EH (cell line): ENCODE data around the gene TDRD1.
A peak's percentile ranks its signal among the peaks of the same experiment; 100 is the strongest.

Source experiments
- DNase-seq: peaks from one replicate; pipeline ENCODE4 v3.0.0-alpha.2; 2015; ENCODE audit warnings: low read depth

Gene TDRD1

GRCh38 chr10:114266521-114266920 is 87.4 kb downstream of the TDRD1 start:
- no peak for DNase-seq

GRCh38 chr10:114271075-114271778 is 92.1 kb downstream of the TDRD1 start:
- no peak for DNase-seq

GRCh38 chr10:114271779-114272167 is 92.6 kb downstream of the TDRD1 start:
- DNase-seq = peak; percentile 96

- no peak for DNase-seq
Measured at GRCh38 chr10:114272696-114273095, 93.5 kb downstream of the TDRD1 start.

GRCh38 chr10:114273910-114274309 is 94.8 kb downstream of the TDRD1 start:
- DNase-seq = no peak

GRCh38 chr10:114274616-114275453 is 95.7 kb downstream of the TDRD1 start:
- no peak for DNase-seq

GRCh38 chr10:114276066-114276465 is 96.9 kb downstream of the TDRD1 start:
- no peak for DNase-seq

GRCh38 chr10:114276671-114277070 is 97.5 kb downstream of the TDRD1 start:
- no peak for DNase-seq

- DNase-seq = no peak
Measured at GRCh38 chr10:114278140-114278883, 99.2 kb downstream of the TDRD1 start.

GRCh38 chr10:114278884-114279191 is 99.7 kb downstream of the TDRD1 start:
- no peak for DNase-seq

GRCh38 chr10:114279289-114279688 is 100.1 kb downstream of the TDRD1 start:
- no peak for DNase-seq

- no peak for DNase-seq
Measured at GRCh38 chr10:114279901-114280644, 100.9 kb downstream of the TDRD1 start.

- no peak for DNase-seq
Measured at GRCh38 chr10:114281006-114281405, 101.9 kb downstream of the TDRD1 start.

- no peak for DNase-seq
Measured at GRCh38 chr10:114281461-114281860, 102.3 kb downstream of the TDRD1 start.
